Activated CD8-positive, alpha-beta T cell treated with anti-CD3 and anti-CD28 coated beads for 36 hours (primary cell): ENCODE results near the gene ME3. TPM values are rescaled to one million over a fixed set of nuclear protein-coding genes. Genes with fewer than 3 reads are reported as not detected.

Source experiments
- ATAC-seq: fragments of 200-7000 bp; cut with Tn5 transposase; one replicate; pipeline ENCODE4 v1.10.0; 2021; ENCODE audit warnings: mild to moderate bottlenecking, moderate library complexity
- CTCF ChIA-PET: fragments of 350-600 bp; sonication (Branson Sonifier 250); formaldehyde crosslinking; loops from one replicate; lab custom pipeline; 2021; ENCODE audit warnings: antibody characterized with exemption; lab: Charles Lee
- POLR2A ChIA-PET: fragments of 350-600 bp; sonication (Branson Sonifier 250); formaldehyde crosslinking; loops from one replicate; lab custom pipeline; 2021; ENCODE audit warnings: antibody characterized with exemption; lab: Charles Lee
- DNase-seq: peaks from one replicate; pipeline ENCODE4 v3.0.0-alpha.2; 2020
- H3K27ac Mint-ChIP-seq: one replicate; pipeline ENCODE4 v1.8.0; 2021; ENCODE audit warnings: mild to moderate bottlenecking, mixed read lengths
- H3K27me3 Mint-ChIP-seq: one replicate; pipeline ENCODE4 v1.8.0; 2021; ENCODE audit warnings: mixed read lengths
- H3K36me3 Mint-ChIP-seq: one replicate; pipeline ENCODE4 v1.8.0; 2021; ENCODE audit warnings: low read depth, mixed read lengths
- H3K4me1 Mint-ChIP-seq: one replicate; pipeline ENCODE4 v1.8.0; 2021; ENCODE audit warnings: low read depth, mixed read lengths
- H3K4me3 Mint-ChIP-seq: one replicate; pipeline ENCODE4 v1.8.0; 2021; ENCODE audit warnings: mild to moderate bottlenecking, moderate library complexity, mixed read lengths
- H3K9me3 Mint-ChIP-seq: one replicate; pipeline ENCODE4 v1.8.0; 2021; ENCODE audit warnings: mixed read lengths
- intact Hi-C: fragments of 100-400 bp; cut with micrococcal nuclease; formaldehyde crosslinking; loops from one replicate; pipeline ENCODE4 v1.10.0; 2022
- total RNA-seq, 2 experiments: library from RNA; stranded (reverse); gene quantifications; one replicate each; pipeline ENCODE4 v1.2.3, GENCODE V29; 2021
- TF ChIP-seq, protein P1 (sequence below): fragments of 200-600 bp; IDR thresholded peaks from one replicate; pipeline ENCODE4 v1.8.0; 2022; ENCODE audit warnings: antibody characterized with exemption, mild to moderate bottlenecking

Gene ME3
- 1 to 10 TPM; 5.0 to 6.2 TPM for total RNA-seq

DNA sequence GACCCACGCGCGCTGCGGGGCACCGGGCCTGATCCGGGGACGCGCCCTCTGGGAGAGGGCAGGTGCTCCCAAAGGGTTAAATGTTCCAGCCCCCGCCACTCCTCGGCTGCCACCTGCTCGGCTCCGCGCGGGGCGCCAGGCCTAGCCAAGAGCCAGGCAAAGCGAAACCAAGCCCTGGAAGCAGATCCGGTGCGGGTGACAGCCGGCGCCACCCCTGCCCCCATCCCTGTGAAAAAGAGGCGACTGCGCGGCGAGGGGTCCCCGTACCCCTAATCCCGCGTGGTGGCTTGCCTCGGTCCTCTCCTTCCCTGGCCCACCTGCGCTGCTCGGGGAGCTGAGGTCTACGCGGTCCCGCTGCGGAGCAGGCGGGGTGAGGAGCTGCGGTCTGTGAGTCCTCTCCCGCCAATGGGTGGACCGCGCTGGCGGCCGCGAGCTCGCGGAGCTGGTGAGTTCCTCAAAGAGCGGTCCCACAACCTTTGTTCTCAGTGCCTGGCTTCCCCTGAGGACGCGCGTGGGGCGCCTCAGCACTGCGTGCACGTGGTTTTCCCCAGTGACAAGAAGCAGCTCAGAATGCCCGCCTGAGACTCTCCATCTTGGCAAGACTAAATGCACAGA is at the start of gene ME3:
Gene ME3 (minus strand): TSS at position 610 of the 615 bp plus-strand sequence.
- Mint-ChIP-seq H3K27me3 (peaks cover 34% of the 10 kb centered on the region), H3K4me3 (peak within 1 kb of the TSS; percentile 71), H3K36me3 (no peaks in the 10 kb centered on the region), H3K27ac (peak within 1 kb of the TSS; percentile 47), H3K9me3 (no peaks in the 10 kb centered on the region), H3K4me1 (peaks cover 6% of the 10 kb centered on the region)
- peak; percentile 63 for DNase-seq
- TF ChIP-seq, protein P1, sequence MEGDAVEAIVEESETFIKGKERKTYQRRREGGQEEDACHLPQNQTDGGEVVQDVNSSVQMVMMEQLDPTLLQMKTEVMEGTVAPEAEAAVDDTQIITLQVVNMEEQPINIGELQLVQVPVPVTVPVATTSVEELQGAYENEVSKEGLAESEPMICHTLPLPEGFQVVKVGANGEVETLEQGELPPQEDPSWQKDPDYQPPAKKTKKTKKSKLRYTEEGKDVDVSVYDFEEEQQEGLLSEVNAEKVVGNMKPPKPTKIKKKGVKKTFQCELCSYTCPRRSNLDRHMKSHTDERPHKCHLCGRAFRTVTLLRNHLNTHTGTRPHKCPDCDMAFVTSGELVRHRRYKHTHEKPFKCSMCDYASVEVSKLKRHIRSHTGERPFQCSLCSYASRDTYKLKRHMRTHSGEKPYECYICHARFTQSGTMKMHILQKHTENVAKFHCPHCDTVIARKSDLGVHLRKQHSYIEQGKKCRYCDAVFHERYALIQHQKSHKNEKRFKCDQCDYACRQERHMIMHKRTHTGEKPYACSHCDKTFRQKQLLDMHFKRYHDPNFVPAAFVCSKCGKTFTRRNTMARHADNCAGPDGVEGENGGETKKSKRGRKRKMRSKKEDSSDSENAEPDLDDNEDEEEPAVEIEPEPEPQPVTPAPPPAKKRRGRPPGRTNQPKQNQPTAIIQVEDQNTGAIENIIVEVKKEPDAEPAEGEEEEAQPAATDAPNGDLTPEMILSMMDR = no peak
- ChIA-PET CTCF (interaction anchor here (1.3 kb wide), 1 partner anchor 64 kb away, joined by 3 read pairs; no protein-coding TSS in a partner anchor), POLR2A (interaction anchor here (0.8 to 1.0 kb wide), 3 partner anchors 9 to 16 kb away, joined by 3 to 4 read pairs (median 3); no protein-coding TSS in a partner anchor)
- intact Hi-C loops = loop anchor here (5.0 to 10.0 kb wide), 2 partner anchors 145 to 217 kb away; no protein-coding TSS in a partner anchor
- peak; percentile 86 for ATAC-seq

DNA sequence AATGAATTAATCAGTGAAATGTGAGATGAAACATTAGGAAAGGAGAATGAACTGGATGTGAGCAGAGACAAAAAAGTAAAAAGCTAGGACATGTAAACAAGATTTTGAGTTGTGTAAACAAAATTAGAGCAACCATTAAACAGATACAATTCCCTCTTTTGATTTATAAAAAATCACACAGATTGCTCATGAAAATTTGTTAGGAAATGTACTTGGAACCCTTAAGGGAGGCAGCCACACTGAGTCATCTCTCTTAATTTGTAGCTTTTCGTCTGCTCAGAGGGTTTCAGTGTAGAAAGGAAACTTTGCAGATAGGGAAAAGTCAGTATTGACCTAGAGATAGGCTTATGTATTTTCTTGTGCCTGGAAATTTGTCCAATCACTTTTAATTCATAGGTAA is 49.6 kb upstream of the ME3 start:
- ATAC-seq (no peak), DNase-seq (no peak)
- TF ChIP-seq, protein P1 = no peak
- no peak overlapping the region for H3K4me3 Mint-ChIP-seq
- POLR2A ChIA-PET = no interaction called here
- no peaks in the 10 kb centered on the region for H3K4me1 Mint-ChIP-seq
- H3K27ac Mint-ChIP-seq = no peak overlapping the region
- intact Hi-C loops = no loop called here
- peaks cover 2% of the 10 kb centered on the region for H3K9me3 Mint-ChIP-seq
- H3K27me3 Mint-ChIP-seq = peaks cover 2% of the 10 kb centered on the region
- CTCF ChIA-PET = interaction anchor here (0.9 kb wide), 1 partner anchor 19 kb away, joined by 3 read pairs; no protein-coding TSS in a partner anchor
- H3K36me3 Mint-ChIP-seq = no peaks in the 10 kb centered on the region

- no peaks in the 10 kb centered on the region for H3K36me3 Mint-ChIP-seq
Measured at GRCh38 chr11:86720546-86720945, 48.1 kb upstream of the ME3 start.

GRCh38 chr11:86719781-86720463 is 47.5 kb upstream of the ME3 start:
- TF ChIP-seq, protein P1 = no peak
- no peaks in the 10 kb centered on the region for H3K36me3 Mint-ChIP-seq
- CTCF ChIA-PET = no interaction called here

More at GRCh38 chr11:86720546-86720945, 48.1 kb upstream of the ME3 start:
- Mint-ChIP-seq H3K27ac (no peak overlapping the region), H3K4me3 (no peak overlapping the region), H3K4me1 (no peaks in the 10 kb centered on the region), H3K27me3 (peaks cover 2% of the 10 kb centered on the region), H3K9me3 (peaks cover 2% of the 10 kb centered on the region)
- ChIA-PET POLR2A (no interaction called here), CTCF (no interaction called here)
- TF ChIP-seq, protein P1 = no peak
- no peak for ATAC-seq
- intact Hi-C loops = no loop called here
- no peak for DNase-seq

DNA sequence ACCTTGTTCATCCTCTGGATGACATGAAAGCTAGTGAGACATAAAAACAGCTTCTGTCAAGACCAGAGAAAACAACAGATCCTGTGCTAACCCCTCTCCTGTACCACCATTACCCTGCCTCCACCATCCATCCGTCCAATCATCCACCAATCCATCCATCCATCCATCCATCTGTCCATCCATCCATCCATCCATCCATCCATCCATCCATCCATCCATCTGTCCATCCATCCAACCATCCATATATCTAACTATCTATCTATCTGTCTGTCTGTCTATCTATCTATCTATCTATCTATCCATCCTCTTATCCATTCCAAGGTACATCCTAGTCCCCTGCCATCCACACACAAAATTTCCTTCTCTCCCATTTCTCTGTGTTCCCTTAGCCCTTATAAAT is 46.6 kb upstream of the ME3 start:
- no peaks in the 10 kb centered on the region for H3K36me3 Mint-ChIP-seq
- H3K4me1 Mint-ChIP-seq = no peaks in the 10 kb centered on the region
- no peak overlapping the region for H3K4me3 Mint-ChIP-seq
- TF ChIP-seq, protein P1 = no peak
- peaks cover 2% of the 10 kb centered on the region for H3K27me3 Mint-ChIP-seq
- ChIA-PET CTCF (no interaction called here), POLR2A (no interaction called here)
- no peak overlapping the region for H3K27ac Mint-ChIP-seq
- H3K9me3 Mint-ChIP-seq = peaks cover 2% of the 10 kb centered on the region
- ATAC-seq (no peak), DNase-seq (no peak)
- intact Hi-C loops = no loop called here

More at GRCh38 chr11:86719781-86720463, 47.5 kb upstream of the ME3 start:
- ATAC-seq (no peak), DNase-seq (no peak)
- no peaks in the 10 kb centered on the region for H3K4me1 Mint-ChIP-seq
- peaks cover 2% of the 10 kb centered on the region for H3K9me3 Mint-ChIP-seq
- H3K27me3 Mint-ChIP-seq = peaks cover 2% of the 10 kb centered on the region
- H3K4me3 Mint-ChIP-seq = no peak overlapping the region
- intact Hi-C loops = no loop called here
- POLR2A ChIA-PET = no interaction called here
- H3K27ac Mint-ChIP-seq = no peak overlapping the region
